ENCODE data around the gene CAMTA1.

The CAMTA1 gene

DNA sequence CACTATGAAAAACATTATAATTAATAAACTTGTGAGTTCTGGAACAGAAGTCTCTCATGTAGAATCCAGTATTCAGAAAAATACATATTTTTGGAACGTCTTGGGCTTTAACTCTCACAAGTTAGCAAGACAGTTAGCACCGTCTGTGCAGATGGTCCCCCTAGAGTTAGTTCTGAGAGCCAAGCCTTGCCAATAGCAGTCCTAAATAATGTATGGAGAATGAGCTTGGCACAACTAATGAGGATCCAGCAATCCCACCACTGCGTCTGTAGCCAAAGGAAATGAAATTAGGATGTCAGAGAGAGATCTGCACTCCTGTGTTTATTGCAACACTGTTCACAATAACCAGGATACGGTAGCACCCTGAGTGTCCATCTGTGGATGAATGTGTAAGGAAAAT is 931.3 kb downstream of the CAMTA1 start:
- TF ChIP-seq EZH2 (IDR thresholded peaks at IDR 0.05; ENCODE audit: borderline replicate concordance, low read depth, low read length, severe bottlenecking) (no peak), CTCF (IDR thresholded peaks at IDR 0.05; ENCODE audit: borderline replicate concordance, extremely low read depth, low read length, poor library complexity, severe bottlenecking) (no peak)
- Histone ChIP-seq H3K4me1 (ENCODE audit: insufficient read depth, low read length) (no peaks in the 10 kb centered on the region), H3K9ac (ENCODE audit: low read depth, low read length) (no peak overlapping the region), H3K9me3 (ENCODE audit: insufficient read depth, low read length, severe bottlenecking) (no peaks in the 10 kb centered on the region), H3K36me3 (ENCODE audit: insufficient read depth, low read length) (no peaks in the 10 kb centered on the region), H3K27ac (ENCODE audit: low read length) (no peak overlapping the region), H3K79me2 (ENCODE audit: insufficient read depth, low read length) (no peaks in the 10 kb centered on the region), H3K4me2 (ENCODE audit: insufficient read depth, low read length) (no peak overlapping the region), H4K20me1 (ENCODE audit: insufficient read depth, low read length) (no peaks in the 10 kb centered on the region), H3K4me3 (ENCODE audit: low read depth in 1 of 2, low read length in 2 of 2) (no peak overlapping the region), H3K27me3 (ENCODE audit: insufficient read depth, low read length, poor library complexity) (peaks cover 20% of the 10 kb centered on the region), H2AFZ (ENCODE audit: low read depth, low read length) (no peak overlapping the region)
- no peak for ATAC-seq (ENCODE audit: insufficient read depth, low read depth)
- no peak for DNase-seq

- Histone ChIP-seq H3K27me3 (ENCODE audit: insufficient read depth, low read length, poor library complexity) (peaks cover 26% of the 10 kb centered on the region), H3K4me1 (ENCODE audit: insufficient read depth, low read length) (no peaks in the 10 kb centered on the region), H3K36me3 (ENCODE audit: insufficient read depth, low read length) (no peaks in the 10 kb centered on the region), H3K4me2 (ENCODE audit: insufficient read depth, low read length) (no peak overlapping the region), H3K27ac (ENCODE audit: low read length) (no peak overlapping the region), H3K79me2 (ENCODE audit: insufficient read depth, low read length) (no peaks in the 10 kb centered on the region), H3K4me3 (ENCODE audit: low read depth in 1 of 2, low read length in 2 of 2) (no peak overlapping the region), H4K20me1 (ENCODE audit: insufficient read depth, low read length) (no peaks in the 10 kb centered on the region), H3K9me3 (ENCODE audit: insufficient read depth, low read length, severe bottlenecking) (no peaks in the 10 kb centered on the region), H2AFZ (ENCODE audit: low read depth, low read length) (no peak overlapping the region), H3K9ac (ENCODE audit: low read depth, low read length) (no peak overlapping the region)
- no peak for ATAC-seq (ENCODE audit: insufficient read depth, low read depth)
- no peak for TF ChIP-seq CTCF (IDR thresholded peaks at IDR 0.05; ENCODE audit: borderline replicate concordance, extremely low read depth, low read length, poor library complexity, severe bottlenecking)
- TF ChIP-seq EZH2 (IDR thresholded peaks at IDR 0.05; ENCODE audit: borderline replicate concordance, low read depth, low read length, severe bottlenecking) = no peak
- no peak for DNase-seq
Measured at GRCh38 chr1:7717748-7718368, 932.6 kb downstream of the CAMTA1 start.

- no peak overlapping the region for H3K4me3 ChIP-seq (ENCODE audit: low read depth in 1 of 2, low read length in 2 of 2)
- no peaks in the 10 kb centered on the region for H4K20me1 ChIP-seq (ENCODE audit: insufficient read depth, low read length)
- no peaks in the 10 kb centered on the region for H3K9me3 ChIP-seq (ENCODE audit: insufficient read depth, low read length, severe bottlenecking)
- H3K27me3 ChIP-seq (ENCODE audit: insufficient read depth, low read length, poor library complexity) = peaks cover 31% of the 10 kb centered on the region
- ATAC-seq (ENCODE audit: insufficient read depth, low read depth) (no peak), DNase-seq (no peak)
- H3K36me3 ChIP-seq (ENCODE audit: insufficient read depth, low read length) = no peaks in the 10 kb centered on the region
- no peaks in the 10 kb centered on the region for H3K4me1 ChIP-seq (ENCODE audit: insufficient read depth, low read length)
- H3K4me2 ChIP-seq (ENCODE audit: insufficient read depth, low read length) = no peak overlapping the region
- TF ChIP-seq EZH2 (IDR thresholded peaks at IDR 0.05; ENCODE audit: borderline replicate concordance, low read depth, low read length, severe bottlenecking) (no peak), CTCF (IDR thresholded peaks at IDR 0.05; ENCODE audit: borderline replicate concordance, extremely low read depth, low read length, poor library complexity, severe bottlenecking) (no peak)
- no peak overlapping the region for H3K27ac ChIP-seq (ENCODE audit: low read length)
- H2AFZ ChIP-seq (ENCODE audit: low read depth, low read length) = no peak overlapping the region
- no peak overlapping the region for H3K9ac ChIP-seq (ENCODE audit: low read depth, low read length)
- no peaks in the 10 kb centered on the region for H3K79me2 ChIP-seq (ENCODE audit: insufficient read depth, low read length)
Measured at GRCh38 chr1:7719468-7720094, 934.3 kb downstream of the CAMTA1 start.

All from DND-41 (cell line).